Measurements from ENCODE around the gene TMEM169.

Gene TMEM169

DNA sequence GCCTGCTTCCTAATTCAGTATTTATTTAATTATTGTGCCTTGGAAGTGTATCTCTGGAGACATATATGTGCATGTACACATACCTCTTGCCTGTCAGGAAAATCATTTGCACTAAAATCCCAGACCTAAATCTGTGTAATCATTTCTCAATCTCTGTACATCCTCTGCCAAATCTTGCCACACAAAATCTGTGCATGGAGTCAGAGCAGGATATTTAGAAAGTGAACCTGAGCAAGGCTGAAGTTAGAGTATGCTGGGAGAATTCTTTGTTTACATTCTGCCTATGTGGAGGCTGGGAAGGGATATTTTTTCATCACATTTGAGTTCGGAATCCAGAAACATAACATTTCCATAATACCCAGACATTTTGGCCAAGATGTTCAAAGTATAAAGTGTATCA lies 36.8 kb downstream of the TMEM169 start:
- DNase-seq (ENCODE audit: low read depth) = no peak
- no peak overlapping the region for H3K4me3 ChIP-seq (ENCODE audit: control insufficient read depth, low read depth, low read length)
- TF ChIP-seq, protein P1, sequence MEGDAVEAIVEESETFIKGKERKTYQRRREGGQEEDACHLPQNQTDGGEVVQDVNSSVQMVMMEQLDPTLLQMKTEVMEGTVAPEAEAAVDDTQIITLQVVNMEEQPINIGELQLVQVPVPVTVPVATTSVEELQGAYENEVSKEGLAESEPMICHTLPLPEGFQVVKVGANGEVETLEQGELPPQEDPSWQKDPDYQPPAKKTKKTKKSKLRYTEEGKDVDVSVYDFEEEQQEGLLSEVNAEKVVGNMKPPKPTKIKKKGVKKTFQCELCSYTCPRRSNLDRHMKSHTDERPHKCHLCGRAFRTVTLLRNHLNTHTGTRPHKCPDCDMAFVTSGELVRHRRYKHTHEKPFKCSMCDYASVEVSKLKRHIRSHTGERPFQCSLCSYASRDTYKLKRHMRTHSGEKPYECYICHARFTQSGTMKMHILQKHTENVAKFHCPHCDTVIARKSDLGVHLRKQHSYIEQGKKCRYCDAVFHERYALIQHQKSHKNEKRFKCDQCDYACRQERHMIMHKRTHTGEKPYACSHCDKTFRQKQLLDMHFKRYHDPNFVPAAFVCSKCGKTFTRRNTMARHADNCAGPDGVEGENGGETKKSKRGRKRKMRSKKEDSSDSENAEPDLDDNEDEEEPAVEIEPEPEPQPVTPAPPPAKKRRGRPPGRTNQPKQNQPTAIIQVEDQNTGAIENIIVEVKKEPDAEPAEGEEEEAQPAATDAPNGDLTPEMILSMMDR (IDR thresholded peaks at IDR 0.05; ENCODE audit: control insufficient read depth, insufficient read depth, low read depth, low read length, missing control alignments) = no peak

DNA sequence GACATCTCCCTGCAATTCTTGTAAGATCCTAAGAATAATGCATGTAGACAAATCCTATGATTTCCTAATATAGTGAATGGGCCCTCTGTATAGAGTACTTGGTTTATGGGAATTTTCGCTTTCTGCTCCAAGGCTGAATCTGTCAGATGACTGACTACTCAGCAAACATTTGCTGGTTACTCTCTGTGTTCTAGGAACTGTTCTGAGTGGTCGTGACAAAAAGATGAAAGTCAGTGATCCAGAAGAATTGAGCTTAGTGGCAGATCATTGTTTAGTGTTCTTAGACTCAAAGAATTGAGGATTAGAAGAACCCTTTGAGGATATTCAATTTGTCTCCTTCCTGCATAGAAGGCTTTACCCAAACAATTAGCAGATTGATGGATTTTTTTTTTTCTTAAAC lies 37.4 kb downstream of the TMEM169 start:
- no peak overlapping the region for H3K4me3 ChIP-seq (ENCODE audit: control insufficient read depth, low read depth, low read length)
- TF ChIP-seq, protein P1 (IDR thresholded peaks at IDR 0.05; ENCODE audit: control insufficient read depth, insufficient read depth, low read depth, low read length, missing control alignments) = no peak
- no peak for DNase-seq (ENCODE audit: low read depth)

DNA sequence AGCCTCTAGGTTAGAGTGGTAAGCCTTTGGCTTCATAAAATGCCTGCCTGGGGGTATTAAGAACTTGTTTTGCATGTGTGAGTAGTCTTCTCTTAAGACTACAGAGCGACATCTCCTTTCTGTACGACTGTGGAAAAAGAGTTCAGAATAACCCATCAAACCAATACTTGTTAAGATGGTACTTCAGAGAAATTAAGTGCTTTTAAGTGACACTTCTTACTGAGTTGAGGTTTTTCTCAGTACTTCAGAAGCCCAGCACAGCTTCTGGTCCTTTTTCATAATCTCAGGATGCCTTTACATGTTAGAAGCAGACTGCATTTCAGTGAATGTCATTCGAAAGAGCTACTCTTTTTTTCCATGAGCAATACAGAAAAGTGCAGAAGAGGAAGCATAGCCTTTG lies 38.3 kb downstream of the TMEM169 start:
- DNase-seq (ENCODE audit: low read depth) = no peak
- no peak overlapping the region for H3K4me3 ChIP-seq (ENCODE audit: control insufficient read depth, low read depth, low read length)
- TF ChIP-seq, protein P1 (IDR thresholded peaks at IDR 0.05; ENCODE audit: control insufficient read depth, insufficient read depth, low read depth, low read length, missing control alignments) = no peak

DNA sequence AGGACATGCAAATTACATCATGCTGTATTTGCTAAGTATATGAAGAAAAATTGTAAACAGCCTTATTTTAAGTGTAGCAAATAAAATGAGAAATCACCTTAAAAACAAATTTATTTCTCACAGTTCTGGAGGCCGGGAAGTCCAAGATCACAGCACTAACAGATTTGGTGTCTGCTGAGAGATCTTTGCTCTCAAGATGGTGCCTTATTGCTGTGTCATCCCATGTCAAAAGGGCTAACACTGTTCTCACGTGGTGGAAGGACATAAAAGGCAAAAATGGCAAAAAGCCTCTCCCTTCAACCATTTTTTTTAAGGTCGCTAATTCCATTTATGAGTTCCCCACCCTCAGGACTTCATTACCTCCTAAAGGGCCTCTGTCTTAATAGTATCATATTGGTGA lies 39.5 kb downstream of the TMEM169 start:
- TF ChIP-seq, protein P1 (IDR thresholded peaks at IDR 0.05; ENCODE audit: control insufficient read depth, insufficient read depth, low read depth, low read length, missing control alignments) = no peak

DNA sequence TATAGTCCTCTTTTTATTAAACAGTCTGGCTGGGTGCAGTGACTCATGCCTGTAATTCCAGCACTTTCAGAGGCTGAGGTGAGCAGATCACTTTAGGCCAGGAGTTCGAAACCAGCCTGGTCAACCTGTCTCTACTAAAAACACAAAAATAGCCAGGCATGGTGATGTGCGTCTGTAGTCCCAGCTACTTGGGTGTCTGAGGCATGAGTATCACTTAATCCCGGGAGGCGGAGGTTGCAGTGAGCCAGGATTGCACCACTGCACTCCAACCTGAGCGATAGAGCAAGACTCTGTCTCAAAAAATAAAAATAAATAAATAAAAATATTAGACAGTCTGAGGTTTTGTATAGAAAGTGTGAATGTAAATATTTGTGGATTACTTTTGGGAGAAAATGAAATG lies 45.2 kb downstream of the TMEM169 start:
- H3K4me3 ChIP-seq (ENCODE audit: control insufficient read depth, low read depth, low read length) = no peak overlapping the region
- TF ChIP-seq, protein P1 (IDR thresholded peaks at IDR 0.05; ENCODE audit: control insufficient read depth, insufficient read depth, low read depth, low read length, missing control alignments) = no peak
- no peak for DNase-seq (ENCODE audit: low read depth)

More for the DNA sequence above, 39.5 kb downstream of the TMEM169 start:
- no peak overlapping the region for H3K4me3 ChIP-seq (ENCODE audit: control insufficient read depth, low read depth, low read length)
- DNase-seq (ENCODE audit: low read depth) = no peak

DNA sequence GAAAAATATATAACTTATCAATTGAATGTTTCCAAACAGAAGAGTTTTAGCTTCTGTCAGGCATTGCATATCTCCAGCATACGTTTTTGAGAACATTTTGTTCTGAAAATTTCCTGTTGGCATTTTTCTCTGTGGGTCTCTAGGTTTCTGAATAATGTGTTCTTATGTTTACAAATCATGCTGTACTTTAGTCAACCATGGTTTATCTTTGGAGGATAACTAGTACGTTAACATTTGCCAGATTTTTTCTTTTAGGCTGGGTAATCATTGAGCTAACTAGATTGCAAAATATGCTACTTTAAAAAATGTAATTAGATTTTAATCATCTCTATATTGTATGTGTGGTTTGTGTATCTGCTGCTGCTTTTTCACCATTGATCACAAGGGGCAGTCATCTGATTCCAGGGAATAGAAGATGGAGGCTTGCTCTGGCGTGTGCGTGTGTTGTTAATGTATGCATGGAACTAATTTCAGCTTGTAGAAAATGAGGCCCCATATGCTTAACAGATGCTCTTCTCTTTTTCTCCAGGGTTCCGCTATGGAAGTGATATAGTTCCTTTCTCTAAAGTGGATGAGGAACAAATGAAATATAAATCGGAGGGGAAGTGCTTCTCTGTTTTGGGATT lies 48.7 kb downstream of the TMEM169 start:
- H3K4me3 ChIP-seq (ENCODE audit: control insufficient read depth, low read depth, low read length) = no peak overlapping the region
- TF ChIP-seq, protein P1 (IDR thresholded peaks at IDR 0.05; ENCODE audit: control insufficient read depth, insufficient read depth, low read depth, low read length, missing control alignments) = no peak
- no peak for DNase-seq (ENCODE audit: low read depth)

Data from AG09309 (cell line).